H1 (cell line): ENCODE measurements around the gene PKIB.
A peak's percentile ranks its signal among the peaks of the same experiment; 100 is the strongest.

Experiments used
- BRCA1 ChIP-seq: IDR thresholded peaks from 2 replicates; pipeline ENCODE4 v1.6.1; 2012; ENCODE audit warnings: low read depth, low read length, improper control_type of control experiment
- CTCF ChIP-seq, 3 experiments: IDR thresholded peaks; 1 replicate in 2 of 3; 2 replicates in 1 of 3; pipeline versions ENCODE4 v1.5.1 to v1.6.1; 2011; ENCODE audit warnings: low read length in 3 of 3, mild to moderate bottlenecking in 3 of 3, inconsistent platforms in 2 of 3, low read depth in 1 of 3, moderate library complexity in 1 of 3; ENCODE audit not compliant: insufficient read depth in 1 of 3; ENCODE audit errors: control extremely low read depth in 1 of 3
- E2F6 ChIP-seq: IDR thresholded peaks from 2 replicates; pipeline ENCODE4 v1.6.1; 2012; ENCODE audit warnings: inconsistent platforms
- POLR2A ChIP-seq, 2 experiments: IDR thresholded peaks; 1 replicate in 1 of 2; 2 replicates in 1 of 2; pipeline ENCODE4 v1.6.1; 2011; ENCODE audit warnings: low read depth in 2 of 2, low read length in 2 of 2, mild to moderate bottlenecking in 2 of 2; ENCODE audit errors: control extremely low read depth in 1 of 2
- POLR2AphosphoS5 ChIP-seq: IDR thresholded peaks from 2 replicates; pipeline ENCODE4 v1.6.1; 2011; ENCODE audit warnings: low read depth, low read length
- SIN3A ChIP-seq, 2 experiments: IDR thresholded peaks in 1 of 2; conservative IDR thresholded peaks in 1 of 2; 2 replicates each; pipeline ENCODE4 v1.6.1; 2011 to 2012; ENCODE audit warnings: low read length in 2 of 2, improper control_type of control experiment in 1 of 2, low read depth in 1 of 2, mild to moderate bottlenecking in 1 of 2
- SP1 ChIP-seq: IDR thresholded peaks from 2 replicates; pipeline ENCODE4 v1.6.1; 2011; ENCODE audit warnings: low read depth, low read length

- TF ChIP-seq CTCF (IDR thresholded peaks at IDR 0.05; ENCODE audit: control extremely low read depth in 1 of 3, insufficient read depth in 1 of 3, low read depth in 1 of 3, low read length in 3 of 3): peak; percentile 55 to 78 (median 55)
- peak; percentile 74; the same call in 1 of the 2 replicates for TF ChIP-seq E2F6
- TF ChIP-seq SIN3A (conservative IDR thresholded peaks at IDR 0.05 in 1 of 2, IDR thresholded peaks at IDR 0.05 in 1 of 2; ENCODE audit: low read depth in 1 of 2, low read length in 2 of 2): peak in 1 of 2 experiments; percentile 24; a peak in 1 of 4 replicates
- peak; percentile 37; the same call in 1 of the 2 replicates for TF ChIP-seq POLR2AphosphoS5
- 0 out of 3 replicates have a peak, but pooled peaks of 1 of the 2 experiments have one; percentile 45 for TF ChIP-seq POLR2A (IDR thresholded peaks at IDR 0.05; ENCODE audit: control extremely low read depth in 1 of 2, low read depth in 2 of 2, low read length in 2 of 2)
- no peak for TF ChIP-seq SP1
- TF ChIP-seq BRCA1: no peak
These were observed at the start of gene PKIB for GRCh38 chr6:122609881-122610689.
